ENCODE results near the gene CFAP100. TPM values are rescaled to one million over a fixed set of nuclear protein-coding genes. Genes with fewer than 3 reads are reported as not detected.

Gene CFAP100
- total and polyA plus RNA-seq, 9 of the 15 experiments (the other 6 are each of a cell fraction or from before 2014, with no cell fraction given) = not detected

DNA sequence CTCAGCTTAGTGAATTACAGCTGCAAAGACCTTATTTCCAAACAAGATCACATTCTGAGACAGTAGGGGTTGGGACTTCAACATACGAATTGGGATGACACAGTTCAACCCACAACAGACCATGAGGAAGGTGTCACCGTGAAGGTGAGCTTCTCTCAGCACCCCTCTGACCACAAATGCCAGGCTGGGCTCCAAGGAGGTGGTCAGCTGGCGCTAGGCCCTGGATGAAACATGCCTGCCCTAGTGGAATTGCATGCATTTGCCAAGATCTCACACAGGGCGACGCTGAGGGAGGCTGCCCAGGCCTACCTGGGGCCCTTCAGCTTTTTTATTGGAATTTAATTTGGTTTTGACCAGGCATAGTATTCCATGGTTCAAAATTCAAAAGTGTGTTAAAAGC lies 1.8 kb downstream of the CFAP100 start:
- in situ Hi-C loops (cut with MboI) (loop anchor here (25.0 kb wide), 1 partner anchor 259 kb away; no protein-coding TSS in a partner anchor), intact Hi-C loops (cut with micrococcal nuclease) (no loop called here)
- H3K9me1 ChIP-seq (ENCODE audit: control insufficient read depth, insufficient read depth, low read length) = no peaks in the 10 kb centered on the region
- H3K9me3 ChIP-seq (replicated peaks; ENCODE audit: control insufficient read depth, insufficient read depth, low read depth, low read length) = no peaks in the 10 kb centered on the region
- no peak for ATAC-seq
- H3K79me2 ChIP-seq (ENCODE audit: control insufficient read depth, insufficient read depth, low read length) = no peaks in the 10 kb centered on the region
- no peak overlapping the region for H3K9ac ChIP-seq (ENCODE audit: insufficient read depth in 1 of 2, low read depth in 2 of 2, low read length in 2 of 2)
- no peaks in the 10 kb centered on the region; a peak in 1 of 5 replicates for H3K4me1 ChIP-seq (replicated peaks in 1 of 2; ENCODE audit: control insufficient read depth in 2 of 2, insufficient read depth in 2 of 2, low read length in 2 of 2)
- FAIRE-seq = no peak
- no peak overlapping the region for H3K27ac ChIP-seq (ENCODE audit: extremely low read depth, low read depth, low read length)
- WGBS (ENCODE audit: insufficient coverage, low coverage, missing lambda C conversion rate) = 2% methylated on average over 5 of the region's 5 CpGs
- POLR2A ChIA-PET = interaction anchor here (0.8 kb wide), 1 partner anchor 33 kb away, joined by 3 read pairs; no protein-coding TSS in a partner anchor
- H3K36me3 ChIP-seq (ENCODE audit: control insufficient read depth, insufficient read depth, low read length) = no peaks in the 10 kb centered on the region
- CTCF ChIA-PET (ENCODE audit: low intra/inter-chr PET ratio) = no interaction called here
- H3K27me3 ChIP-seq (ENCODE audit: control insufficient read depth in 2 of 2, insufficient read depth in 2 of 2, low read length in 2 of 2) = peaks cover 5 to 58% of the 10 kb centered on the region in 2 experiments; a peak in 4 of 5 replicates
- no TSS peak for BruUV-seq (replicated peaks)
- DNase-seq (ENCODE audit: extremely low read depth in 1 of 4, low spot score in 3 of 4) = no peak
- no peak overlapping the region for H3K4me3 ChIP-seq
- no peak overlapping the region for H3K4me2 ChIP-seq (ENCODE audit: insufficient read depth, low read length)
- no peak for TF ChIP-seq MCM2 (IDR thresholded peaks at IDR 0.05; ENCODE audit: low read depth)
- no peak for TF ChIP-seq FOXA3 (CRISPR knock-in tag; conservative IDR thresholded peaks at IDR 0.05 in 1 of 2, IDR thresholded peaks at IDR 0.05 in 1 of 2)
- no peak for TF ChIP-seq CBFA2T2 (conservative IDR thresholded peaks at IDR 0.05)
- TF ChIP-seq TSC22D4 (tag; IDR thresholded peaks at IDR 0.05) = no peak
- TF ChIP-seq PHB2 (IDR thresholded peaks at IDR 0.05; ENCODE audit: low read depth) = no peak
- TF ChIP-seq CREB3L1 (IDR thresholded peaks at IDR 0.05; ENCODE audit: borderline replicate concordance, low read depth) = no peak
- TF ChIP-seq ZNF184 (CRISPR knock-in tag; IDR thresholded peaks at IDR 0.05) = no peak
- no peak for TF ChIP-seq CBX1 (IDR thresholded peaks at IDR 0.05; ENCODE audit: low read depth)
- TF ChIP-seq, protein P1, sequence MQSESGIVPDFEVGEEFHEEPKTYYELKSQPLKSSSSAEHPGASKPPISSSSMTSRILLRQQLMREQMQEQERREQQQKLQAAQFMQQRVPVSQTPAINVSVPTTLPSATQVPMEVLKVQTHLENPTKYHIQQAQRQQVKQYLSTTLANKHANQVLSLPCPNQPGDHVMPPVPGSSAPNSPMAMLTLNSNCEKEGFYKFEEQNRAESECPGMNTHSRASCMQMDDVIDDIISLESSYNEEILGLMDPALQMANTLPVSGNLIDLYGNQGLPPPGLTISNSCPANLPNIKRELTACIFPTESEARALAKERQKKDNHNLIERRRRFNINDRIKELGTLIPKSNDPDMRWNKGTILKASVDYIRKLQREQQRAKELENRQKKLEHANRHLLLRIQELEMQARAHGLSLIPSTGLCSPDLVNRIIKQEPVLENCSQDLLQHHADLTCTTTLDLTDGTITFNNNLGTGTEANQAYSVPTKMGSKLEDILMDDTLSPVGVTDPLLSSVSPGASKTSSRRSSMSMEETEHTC (IDR thresholded peaks at IDR 0.05) = no peak
- no peak for TF ChIP-seq PHF20 (IDR thresholded peaks at IDR 0.05; ENCODE audit: partially characterized antibody)
- TF ChIP-seq, protein P2, sequence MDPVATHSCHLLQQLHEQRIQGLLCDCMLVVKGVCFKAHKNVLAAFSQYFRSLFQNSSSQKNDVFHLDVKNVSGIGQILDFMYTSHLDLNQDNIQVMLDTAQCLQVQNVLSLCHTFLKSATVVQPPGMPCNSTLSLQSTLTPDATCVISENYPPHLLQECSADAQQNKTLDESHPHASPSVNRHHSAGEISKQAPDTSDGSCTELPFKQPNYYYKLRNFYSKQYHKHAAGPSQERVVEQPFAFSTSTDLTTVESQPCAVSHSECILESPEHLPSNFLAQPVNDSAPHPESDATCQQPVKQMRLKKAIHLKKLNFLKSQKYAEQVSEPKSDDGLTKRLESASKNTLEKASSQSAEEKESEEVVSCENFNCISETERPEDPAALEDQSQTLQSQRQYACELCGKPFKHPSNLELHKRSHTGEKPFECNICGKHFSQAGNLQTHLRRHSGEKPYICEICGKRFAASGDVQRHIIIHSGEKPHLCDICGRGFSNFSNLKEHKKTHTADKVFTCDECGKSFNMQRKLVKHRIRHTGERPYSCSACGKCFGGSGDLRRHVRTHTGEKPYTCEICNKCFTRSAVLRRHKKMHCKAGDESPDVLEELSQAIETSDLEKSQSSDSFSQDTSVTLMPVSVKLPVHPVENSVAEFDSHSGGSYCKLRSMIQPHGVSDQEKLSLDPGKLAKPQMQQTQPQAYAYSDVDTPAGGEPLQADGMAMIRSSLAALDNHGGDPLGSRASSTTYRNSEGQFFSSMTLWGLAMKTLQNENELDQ (CRISPR knock-in tag; IDR thresholded peaks at IDR 0.05; ENCODE audit: borderline replicate concordance) = no peak
- no peak overlapping the region for H2AFZ ChIP-seq (ENCODE audit: low read depth, low read length)
- 0 out of 2 replicates have a peak, but pooled peaks cover 3% of the 10 kb centered on the region for H4K20me1 ChIP-seq (replicated peaks; ENCODE audit: control insufficient read depth, insufficient read depth, low read length)

Measured in K562 (cell line).